OCI-M1 (cell line): ENCODE measurements around the gene CSRNP3.

Experiments
- DNase-seq: peaks from one replicate; lab custom pipeline; 2025; lab: John Stamatoyannopoulos, UW

Gene CSRNP3

GRCh38 chr2:165471349-165471950, 2.0 kb downstream of the CSRNP3 start:
- DNase-seq, result no peak

- no peak for DNase-seq
Measured at GRCh38 chr2:165472922-165473321, 3.4 kb downstream of the CSRNP3 start.

GRCh38 chr2:165474619-165475276, 5.2 kb downstream of the CSRNP3 start:
- DNase-seq, result no peak

- no peak for DNase-seq
Measured at GRCh38 chr2:165475277-165476004, 5.9 kb downstream of the CSRNP3 start.

- DNase-seq, result no peak
Measured at GRCh38 chr2:165479856-165480255, 10.4 kb downstream of the CSRNP3 start.

- peak; percentile 16 for DNase-seq
Measured at GRCh38 chr2:165494573-165494972, 25.1 kb downstream of the CSRNP3 start.

- peak; percentile 67 for DNase-seq
Measured at GRCh38 chr2:165497659-165498317, 28.3 kb downstream of the CSRNP3 start.

- DNase-seq, result no peak
Measured at GRCh38 chr2:165499131-165499530, 29.6 kb downstream of the CSRNP3 start.

GRCh38 chr2:165500001-165500400, 30.5 kb downstream of the CSRNP3 start:
- DNase-seq, result no peak

- no peak for DNase-seq
Measured at GRCh38 chr2:165500816-165501215, 31.3 kb downstream of the CSRNP3 start.

GRCh38 chr2:165505514-165505913, 36.0 kb downstream of the CSRNP3 start:
- DNase-seq, result no peak

GRCh38 chr2:165508927-165509326, 39.4 kb downstream of the CSRNP3 start:
- no peak for DNase-seq

- no peak for DNase-seq
Measured at GRCh38 chr2:165513479-165513878, 44.0 kb downstream of the CSRNP3 start.

- DNase-seq, result no peak
Measured at GRCh38 chr2:165518611-165519010, 49.1 kb downstream of the CSRNP3 start.

- no peak for DNase-seq
Measured at GRCh38 chr2:165522719-165523118, 53.2 kb downstream of the CSRNP3 start.

GRCh38 chr2:165524720-165525119, 55.2 kb downstream of the CSRNP3 start:
- DNase-seq, result no peak

- no peak for DNase-seq
Measured at GRCh38 chr2:165528691-165529090, 59.2 kb downstream of the CSRNP3 start.

GRCh38 chr2:165529130-165529529, 59.6 kb downstream of the CSRNP3 start:
- DNase-seq, result no peak

GRCh38 chr2:165533331-165533730, 63.8 kb downstream of the CSRNP3 start:
- DNase-seq, result no peak

GRCh38 chr2:165535471-165535870, 66.0 kb downstream of the CSRNP3 start:
- peak; percentile 19 for DNase-seq

- peak; percentile 19 for DNase-seq
Measured at GRCh38 chr2:165536851-165537499, 67.5 kb downstream of the CSRNP3 start.

GRCh38 chr2:165539985-165540384, 70.5 kb downstream of the CSRNP3 start:
- DNase-seq, result no peak
